PC-3 (cell line): ENCODE measurements around the gene SMAD3.
A peak's percentile ranks its signal among the peaks of the same experiment; 100 is the strongest.

Experiments used
- CTCF ChIP-seq: fragments of 300-600 bp; sonication (generic); conservative IDR thresholded peaks from 2 replicates; pipeline ENCODE4 v1.5.1; 2017; ENCODE audit warnings: antibody characterized with exemption, low read depth, mild to moderate bottlenecking, low read length
- EZH2phosphoT487 ChIP-seq: fragments of 300-600 bp; sonication (generic); IDR thresholded peaks from 2 replicates; pipeline ENCODE4 v1.6.1; 2018; ENCODE audit warnings: mild to moderate bottlenecking, antibody characterized with exemption, low read length, borderline replicate concordance

- TF ChIP-seq CTCF (peak; percentile 72), EZH2phosphoT487 (no peak)
Measured at GRCh38 chr15:67240235-67241131, 175.1 kb downstream of the SMAD3 start.
